Measurements from ENCODE around the gene PRAC2. TPM values are rescaled to one million over a fixed set of nuclear protein-coding genes. Genes with fewer than 3 reads are reported as not detected.
A peak's percentile ranks its signal among the peaks of the same experiment; 100 is the strongest.

PRAC2 gene
- polyA plus RNA-seq, 1 of the 3 experiments (the other 2 are of a cell fraction): not detected

GRCh38 chr17:48722201-48722907 is 631 bp upstream of the PRAC2 start, which contains the start of gene PRAC1:
PRAC1 (minus strand) TSS chr17:48722518; CDS start chr17:48722392, 126 bp downstream.
- WGBS (ENCODE audit: low lambda C conversion rate): 33% methylated on average over 20 of the region's 21 CpGs
- Histone ChIP-seq H3F3A (replicated peaks; ENCODE audit: insufficient read depth) (no peaks in the 10 kb centered on the region), H3K36me3 (replicated peaks in 1 of 2; ENCODE audit: control insufficient read depth in 1 of 2, insufficient read depth in 2 of 2, low read length in 1 of 2) (no peaks in the 10 kb centered on the region), H4K20me1 (ENCODE audit: insufficient read depth) (peaks cover 5% of the 10 kb centered on the region; the same call in 1 of the 2 replicates), H3K79me2 (ENCODE audit: insufficient read depth) (no peaks in the 10 kb centered on the region), H3K27me3 (ENCODE audit: insufficient read depth) (peaks cover 100% of the 10 kb centered on the region), H3K9me2 (no peaks in the 10 kb centered on the region), H3K9ac (no peak within 1 kb of the TSS), H3K4me1 (ENCODE audit: control insufficient read depth in 1 of 2, insufficient read depth in 2 of 2, low read depth in 1 of 2, low read length in 1 of 2) (no peaks in the 10 kb centered on the region), H3K27ac (ENCODE audit: low read depth in 2 of 2, low read length in 1 of 2) (no peak within 1 kb of the TSS), H3K4me2 (no peak within 1 kb of the TSS), H2AFZ (ENCODE audit: low read depth) (no peak within 1 kb of the TSS), H3K4me3 (ENCODE audit: low read depth in 2 of 2, low read length in 1 of 2) (no peak within 1 kb of the TSS), H3K9me3 (no peaks in the 10 kb centered on the region)
- ChIA-PET POLR2A (no interaction called here), CTCF (interaction anchor here (1.2 to 13.9 kb wide), 12 partner anchors 11 to 371 kb away, joined by 3 to 328 read pairs (median 20); partner anchors contain the start of gene TTLL6)
- no peak for TF ChIP-seq IRF3 (IDR thresholded peaks at IDR 0.05; ENCODE audit: low read depth, low read length)
- TF ChIP-seq GABPA (IDR thresholded peaks at IDR 0.05; ENCODE audit: low read depth): no peak
- peak; percentile 83; the same call in 1 of the 2 replicates for TF ChIP-seq EZH2phosphoT487 (IDR thresholded peaks at IDR 0.05; ENCODE audit: borderline replicate concordance, low read depth)
- no peak for TF ChIP-seq MAX (IDR thresholded peaks at IDR 0.05; ENCODE audit: low read depth)
- DNase-seq: no peak

DNA sequence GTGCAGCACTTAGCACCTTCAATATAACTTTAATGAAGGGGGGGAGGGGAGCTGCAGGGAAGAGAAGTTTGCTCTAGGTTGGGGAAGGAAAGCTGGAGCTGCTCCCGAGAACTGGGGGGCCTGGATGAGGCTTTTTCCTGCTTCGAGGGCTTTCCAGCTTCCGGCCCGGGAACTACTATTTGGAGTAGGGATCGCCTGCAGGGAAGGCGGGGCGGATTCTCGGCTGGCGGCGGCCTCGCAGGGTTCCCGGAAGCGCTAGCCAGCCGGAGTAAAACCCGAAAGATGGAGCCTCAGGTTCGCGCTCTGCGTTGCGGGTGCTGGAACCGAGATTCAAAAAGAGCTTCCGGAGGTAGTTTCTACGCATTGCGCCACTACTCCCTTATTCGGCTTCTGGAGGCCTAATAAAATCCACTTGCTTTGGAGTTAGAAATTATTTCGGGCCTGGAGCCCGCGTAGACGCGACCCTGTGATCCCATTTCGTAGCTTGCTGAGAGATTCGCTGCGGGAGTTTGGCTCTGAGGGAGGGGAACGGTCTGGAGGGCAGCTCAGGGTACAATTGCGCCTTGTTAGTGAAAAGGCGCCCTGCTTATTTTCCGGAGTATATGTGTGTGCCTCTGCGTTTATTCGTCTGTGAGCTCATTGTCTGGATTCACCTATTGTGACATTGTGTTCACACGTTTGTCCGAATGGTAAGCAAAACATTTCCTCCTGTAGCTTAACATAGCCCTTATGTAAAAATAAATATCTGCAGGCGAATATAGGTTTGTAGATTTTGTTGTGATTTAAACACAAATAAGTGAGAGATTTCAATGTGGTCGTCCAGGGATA is 652 bp downstream of the PRAC2 start:
- Histone ChIP-seq H2AFZ (ENCODE audit: low read depth) (no peak overlapping the region), H3K27ac (ENCODE audit: low read depth in 2 of 2, low read length in 1 of 2) (no peak overlapping the region), H3K79me2 (ENCODE audit: insufficient read depth) (no peaks in the 10 kb centered on the region), H3K4me1 (ENCODE audit: control insufficient read depth in 1 of 2, insufficient read depth in 2 of 2, low read depth in 1 of 2, low read length in 1 of 2) (no peaks in the 10 kb centered on the region), H3F3A (replicated peaks; ENCODE audit: insufficient read depth) (no peaks in the 10 kb centered on the region), H3K36me3 (replicated peaks in 1 of 2; ENCODE audit: control insufficient read depth in 1 of 2, insufficient read depth in 2 of 2, low read length in 1 of 2) (no peaks in the 10 kb centered on the region), H3K9me3 (no peaks in the 10 kb centered on the region), H3K4me2 (no peak overlapping the region), H3K27me3 (ENCODE audit: insufficient read depth) (peaks cover 100% of the 10 kb centered on the region), H3K4me3 (ENCODE audit: low read depth in 2 of 2, low read length in 1 of 2) (no peak overlapping the region), H3K9me2 (no peaks in the 10 kb centered on the region), H4K20me1 (ENCODE audit: insufficient read depth) (peaks cover 1% of the 10 kb centered on the region; the same call in 1 of the 2 replicates), H3K9ac (no peak overlapping the region)
- CTCF ChIA-PET: interaction anchor here (0.5 to 13.9 kb wide), 73 partner anchors 8 to 550 kb away, joined by 3 to 328 read pairs (median 4); partner anchors contain the start of genes HOXB5 and TTLL6
- no peak for DNase-seq
- TF ChIP-seq POLR2AphosphoS5 (IDR thresholded peaks at IDR 0.05; ENCODE audit: low read depth, low read length): no peak
- TF ChIP-seq FOSL2 (IDR thresholded peaks at IDR 0.05; ENCODE audit: borderline replicate concordance, low read depth): no peak
- no peak for TF ChIP-seq SIN3A (IDR thresholded peaks at IDR 0.05; ENCODE audit: borderline replicate concordance, low read depth, low read length)
- TF ChIP-seq RFX5 (IDR thresholded peaks at IDR 0.05; ENCODE audit: low read length): no peak
- no peak for TF ChIP-seq ELF1 (IDR thresholded peaks at IDR 0.05)
- TF ChIP-seq TEAD4 (IDR thresholded peaks at IDR 0.05; ENCODE audit: borderline replicate concordance, insufficient read depth): no peak
- TF ChIP-seq, protein P1, sequence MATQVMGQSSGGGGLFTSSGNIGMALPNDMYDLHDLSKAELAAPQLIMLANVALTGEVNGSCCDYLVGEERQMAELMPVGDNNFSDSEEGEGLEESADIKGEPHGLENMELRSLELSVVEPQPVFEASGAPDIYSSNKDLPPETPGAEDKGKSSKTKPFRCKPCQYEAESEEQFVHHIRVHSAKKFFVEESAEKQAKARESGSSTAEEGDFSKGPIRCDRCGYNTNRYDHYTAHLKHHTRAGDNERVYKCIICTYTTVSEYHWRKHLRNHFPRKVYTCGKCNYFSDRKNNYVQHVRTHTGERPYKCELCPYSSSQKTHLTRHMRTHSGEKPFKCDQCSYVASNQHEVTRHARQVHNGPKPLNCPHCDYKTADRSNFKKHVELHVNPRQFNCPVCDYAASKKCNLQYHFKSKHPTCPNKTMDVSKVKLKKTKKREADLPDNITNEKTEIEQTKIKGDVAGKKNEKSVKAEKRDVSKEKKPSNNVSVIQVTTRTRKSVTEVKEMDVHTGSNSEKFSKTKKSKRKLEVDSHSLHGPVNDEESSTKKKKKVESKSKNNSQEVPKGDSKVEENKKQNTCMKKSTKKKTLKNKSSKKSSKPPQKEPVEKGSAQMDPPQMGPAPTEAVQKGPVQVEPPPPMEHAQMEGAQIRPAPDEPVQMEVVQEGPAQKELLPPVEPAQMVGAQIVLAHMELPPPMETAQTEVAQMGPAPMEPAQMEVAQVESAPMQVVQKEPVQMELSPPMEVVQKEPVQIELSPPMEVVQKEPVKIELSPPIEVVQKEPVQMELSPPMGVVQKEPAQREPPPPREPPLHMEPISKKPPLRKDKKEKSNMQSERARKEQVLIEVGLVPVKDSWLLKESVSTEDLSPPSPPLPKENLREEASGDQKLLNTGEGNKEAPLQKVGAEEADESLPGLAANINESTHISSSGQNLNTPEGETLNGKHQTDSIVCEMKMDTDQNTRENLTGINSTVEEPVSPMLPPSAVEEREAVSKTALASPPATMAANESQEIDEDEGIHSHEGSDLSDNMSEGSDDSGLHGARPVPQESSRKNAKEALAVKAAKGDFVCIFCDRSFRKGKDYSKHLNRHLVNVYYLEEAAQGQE (IDR thresholded peaks at IDR 0.05; ENCODE audit: low read depth, low read length): no peak
- no peak for TF ChIP-seq YY1 (IDR thresholded peaks at IDR 0.05; ENCODE audit: low read depth)
- no peak for TF ChIP-seq FOXJ3 (CRISPR knock-in tag; IDR thresholded peaks at IDR 0.05)
- 31% methylated on average over 42 of the region's 42 CpGs for WGBS (ENCODE audit: low lambda C conversion rate)
- POLR2A ChIA-PET: interaction anchor here (1.1 kb wide), 1 partner anchor 155 kb away, joined by 4 read pairs; no protein-coding TSS in a partner anchor
